ENCODE results near the gene PLEKHN1. TPM values are rescaled to one million over a fixed set of nuclear protein-coding genes. Genes with fewer than 3 reads are reported as not detected.
"Not testable (repeated sequence)": the region's sequence is repeated elsewhere in the genome, so short reads cannot be mapped to it uniquely, and the experiment has no call there.

PLEKHN1 gene
- total RNA-seq, 2 experiments from 2014 or later: 5.8 to 6.0 TPM

- H3K4me1 Mint-ChIP-seq (ENCODE audit: low read depth): peaks cover 8% of the 10 kb centered on the region
- DNase-seq: no peak
- H3K27ac Mint-ChIP-seq: no peak overlapping the region
- no peaks in the 10 kb centered on the region for H3K9me3 Mint-ChIP-seq
- H3K27me3 Mint-ChIP-seq: peaks cover 21% of the 10 kb centered on the region
- ChIA-PET POLR2A (interaction anchor here (1.0 kb wide), 1 partner anchor 12 kb away, joined by 3 read pairs; no protein-coding TSS in a partner anchor), CTCF (interaction anchor here (0.7 to 2.9 kb wide), 2 partner anchors 15 to 36 kb away, joined by 3 to 14 read pairs; no protein-coding TSS in a partner anchor)
- peak overlapping the region; percentile 50 for H3K4me3 Mint-ChIP-seq
- intact Hi-C loops (cut with micrococcal nuclease): no loop called here
- H3K36me3 Mint-ChIP-seq: peaks cover 17% of the 10 kb centered on the region
These were observed 25.2 kb upstream of the PLEKHN1 start for GRCh38 chr1:941015-941587.

GRCh38 chr1:941588-942383 is 24.5 kb upstream of the PLEKHN1 start:
- intact Hi-C loops (cut with micrococcal nuclease): no loop called here
- POLR2A ChIA-PET: interaction anchor here (1.0 kb wide), 2 partner anchors 13 to 16 kb away, joined by 3 read pairs; no protein-coding TSS in a partner anchor
- Mint-ChIP-seq H3K9me3 (no peaks in the 10 kb centered on the region), H3K27ac (no peak overlapping the region), H3K27me3 (peaks cover 21% of the 10 kb centered on the region), H3K36me3 (peaks cover 17% of the 10 kb centered on the region), H3K4me1 (ENCODE audit: low read depth) (peaks cover 8% of the 10 kb centered on the region), H3K4me3 (peak overlapping the region; percentile 50)
- DNase-seq: no peak
- CTCF ChIA-PET: interaction anchor here (2.9 kb wide), 1 partner anchor 37 kb away, joined by 14 read pairs; no protein-coding TSS in a partner anchor

DNA sequence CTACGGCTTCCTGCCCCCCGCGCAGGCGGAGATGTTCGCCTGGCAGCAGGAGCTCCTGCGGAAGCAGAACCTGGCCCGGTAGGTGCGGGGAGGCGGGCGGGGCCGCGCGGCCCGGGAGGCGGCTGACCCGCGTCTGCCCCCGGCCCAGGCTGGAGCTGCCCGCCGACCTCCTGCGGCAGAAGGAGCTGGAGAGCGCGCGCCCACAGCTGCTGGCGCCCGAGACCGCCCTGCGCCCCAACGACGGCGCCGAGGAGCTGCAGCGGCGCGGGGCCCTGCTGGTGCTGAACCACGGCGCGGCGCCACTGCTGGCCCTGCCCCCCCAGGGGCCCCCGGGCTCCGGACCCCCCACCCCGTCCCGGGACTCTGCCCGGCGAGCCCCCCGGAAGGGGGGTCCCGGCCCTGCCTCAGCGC is 23.9 kb upstream of the PLEKHN1 start:
- DNase-seq: no peak
- Mint-ChIP-seq H3K9me3 (no peaks in the 10 kb centered on the region), H3K36me3 (peaks cover 22% of the 10 kb centered on the region), H3K4me3 (no peak overlapping the region), H3K4me1 (ENCODE audit: low read depth) (peaks cover 8% of the 10 kb centered on the region), H3K27me3 (peaks cover 20% of the 10 kb centered on the region), H3K27ac (no peak overlapping the region)
- ChIA-PET CTCF (interaction anchor here (2.9 kb wide), 1 partner anchor 37 kb away, joined by 14 read pairs; no protein-coding TSS in a partner anchor), POLR2A (interaction anchor here (1.0 kb wide), 1 partner anchor 16 kb away, joined by 3 read pairs; no protein-coding TSS in a partner anchor)
- intact Hi-C loops (cut with micrococcal nuclease): no loop called here

- ChIA-PET POLR2A (interaction anchor here (0.9 to 1.0 kb wide), 2 partner anchors 10 to 17 kb away, joined by 3 read pairs; no protein-coding TSS in a partner anchor), CTCF (interaction anchor here (2.9 kb wide), 1 partner anchor 38 kb away, joined by 14 read pairs; no protein-coding TSS in a partner anchor)
- Mint-ChIP-seq H3K27ac (no peak overlapping the region), H3K4me1 (ENCODE audit: low read depth) (peaks cover 8% of the 10 kb centered on the region), H3K27me3 (peaks cover 16% of the 10 kb centered on the region), H3K9me3 (no peaks in the 10 kb centered on the region), H3K4me3 (no peak overlapping the region), H3K36me3 (peaks cover 25% of the 10 kb centered on the region)
- no peak for DNase-seq
- intact Hi-C loops (cut with micrococcal nuclease): no loop called here
These were observed 23.3 kb upstream of the PLEKHN1 start for GRCh38 chr1:942864-943533.

DNA sequence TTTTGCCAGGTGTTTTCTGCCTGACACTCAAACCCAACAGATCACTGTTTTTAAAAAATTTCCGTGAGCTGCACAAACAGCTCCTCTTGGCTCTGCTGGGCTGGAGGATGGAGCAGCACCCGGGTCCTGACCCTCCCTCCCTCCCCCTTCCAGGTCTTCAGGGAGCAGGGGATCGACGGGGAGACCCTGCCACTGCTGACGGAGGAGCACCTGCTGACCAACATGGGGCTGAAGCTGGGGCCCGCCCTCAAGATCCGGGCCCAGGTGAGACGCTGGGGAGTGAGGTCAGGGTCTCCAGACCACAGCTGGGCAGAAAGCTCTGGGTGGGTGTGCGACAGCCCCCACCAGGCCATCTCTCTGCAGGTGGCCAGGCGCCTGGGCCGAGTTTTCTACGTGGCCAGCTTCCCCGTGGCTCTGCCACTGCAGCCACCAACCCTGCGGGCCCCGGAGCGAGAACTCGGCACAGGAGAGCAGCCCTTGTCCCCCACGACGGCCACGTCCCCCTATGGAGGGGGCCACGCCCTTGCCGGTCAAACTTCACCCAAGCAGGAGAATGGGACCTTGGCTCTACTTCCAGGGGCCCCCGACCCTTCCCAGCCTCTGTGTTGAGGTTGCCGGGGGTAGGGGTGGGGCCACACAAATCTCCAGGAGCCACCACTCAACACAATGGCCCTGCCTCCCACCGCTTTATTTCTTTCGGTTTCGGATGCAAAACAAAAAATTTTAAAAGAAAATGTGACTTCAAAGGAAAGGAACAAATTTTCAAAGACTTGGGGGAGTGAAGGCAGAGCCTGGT is 22.5 kb upstream of the PLEKHN1 start:
- ChIA-PET POLR2A (interaction anchor here (0.9 kb wide), 1 partner anchor 10 kb away, joined by 3 read pairs; no protein-coding TSS in a partner anchor), CTCF (interaction anchor here (1.5 kb wide), 1 partner anchor 120 kb away, joined by 3 read pairs; no protein-coding TSS in a partner anchor)
- Mint-ChIP-seq H3K4me1 (ENCODE audit: low read depth) (peaks cover 8% of the 10 kb centered on the region), H3K9me3 (no peaks in the 10 kb centered on the region), H3K4me3 (no peak overlapping the region), H3K27ac (no peak overlapping the region), H3K36me3 (peaks cover 28% of the 10 kb centered on the region), H3K27me3 (peaks cover 11% of the 10 kb centered on the region)
- intact Hi-C loops (cut with micrococcal nuclease): no loop called here
- DNase-seq: no peak

GRCh38 chr1:944341-945325 is 21.6 kb upstream of the PLEKHN1 start:
- Mint-ChIP-seq H3K4me1 (ENCODE audit: low read depth) (peaks cover 8% of the 10 kb centered on the region), H3K4me3 (no peak overlapping the region), H3K9me3 (no peaks in the 10 kb centered on the region), H3K27me3 (peaks cover 7% of the 10 kb centered on the region), H3K36me3 (peaks cover 32% of the 10 kb centered on the region), H3K27ac (no peak overlapping the region)
- POLR2A ChIA-PET: interaction anchor here (0.9 kb wide), 1 partner anchor 11 kb away, joined by 3 read pairs; no protein-coding TSS in a partner anchor
- intact Hi-C loops (cut with micrococcal nuclease): no loop called here
- CTCF ChIA-PET: interaction anchor here (1.5 kb wide), 1 partner anchor 119 kb away, joined by 3 read pairs; no protein-coding TSS in a partner anchor
- no peak for DNase-seq

- DNase-seq: no peak
- CTCF ChIA-PET: no interaction called here
- no peaks in the 10 kb centered on the region for H3K9me3 Mint-ChIP-seq
- no peak overlapping the region for H3K4me3 Mint-ChIP-seq
- H3K36me3 Mint-ChIP-seq: peaks cover 43% of the 10 kb centered on the region
- intact Hi-C loops (cut with micrococcal nuclease): no loop called here
- H3K27me3 Mint-ChIP-seq: peaks cover 4% of the 10 kb centered on the region
- H3K4me1 Mint-ChIP-seq (ENCODE audit: low read depth): peaks cover 4% of the 10 kb centered on the region
- H3K27ac Mint-ChIP-seq: no peak overlapping the region
- POLR2A ChIA-PET: no interaction called here
These were observed 20.4 kb upstream of the PLEKHN1 start for GRCh38 chr1:945688-946556.

DNA sequence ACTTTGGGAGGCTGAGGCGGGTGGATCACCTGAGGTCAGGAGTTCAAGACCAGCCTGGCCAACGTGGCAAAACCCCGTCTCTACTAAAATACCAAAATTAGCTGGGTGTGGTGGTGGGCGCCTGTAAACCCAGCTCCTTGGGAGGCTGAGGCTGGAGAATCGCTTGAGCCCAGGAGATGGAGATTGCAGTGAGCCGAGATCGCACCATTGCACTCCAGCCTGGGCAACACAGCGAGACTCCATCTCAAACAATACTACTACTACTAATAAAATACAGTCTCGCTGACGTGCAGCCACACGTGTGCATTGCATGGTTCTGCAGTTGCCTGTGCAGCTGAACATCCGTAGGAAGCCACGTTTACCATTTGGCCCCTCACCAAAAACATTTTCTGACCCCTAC is 19.5 kb upstream of the PLEKHN1 start:
- H3K4me1 Mint-ChIP-seq (ENCODE audit: low read depth); intact Hi-C loops (cut with micrococcal nuclease); H3K4me3 Mint-ChIP-seq; DNase-seq; CTCF ChIA-PET; H3K27ac Mint-ChIP-seq; H3K9me3 Mint-ChIP-seq; POLR2A ChIA-PET; H3K27me3 Mint-ChIP-seq: not testable (repeated sequence)
- H3K36me3 Mint-ChIP-seq: peaks cover 48% of the 10 kb centered on the region

DNA sequence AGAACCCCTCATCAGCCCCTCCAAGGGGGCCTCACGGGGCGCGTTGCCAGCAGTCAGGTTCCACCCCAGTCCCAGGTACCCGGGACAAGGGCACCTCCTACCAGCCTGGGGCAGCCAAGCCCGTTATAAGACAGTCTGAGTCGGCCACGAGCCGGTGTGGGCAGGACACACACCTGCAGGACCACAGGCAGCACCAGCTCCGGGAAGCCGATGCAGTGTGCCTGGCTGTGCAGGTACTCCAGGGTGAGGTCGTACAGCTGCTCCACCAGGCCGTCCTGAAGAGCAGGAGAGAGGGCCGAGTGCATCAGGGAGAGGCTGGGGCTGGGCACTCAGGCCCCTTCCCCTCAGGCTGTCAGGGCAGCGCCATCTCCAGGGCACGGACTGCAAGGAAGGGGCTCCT is 18.3 kb upstream of the PLEKHN1 start:
- CTCF ChIA-PET: no interaction called here
- Mint-ChIP-seq H3K4me3 (no peak overlapping the region), H3K9me3 (no peaks in the 10 kb centered on the region), H3K27ac (no peak overlapping the region), H3K36me3 (peaks cover 53% of the 10 kb centered on the region), H3K27me3 (no peaks in the 10 kb centered on the region), H3K4me1 (ENCODE audit: low read depth) (no peaks in the 10 kb centered on the region)
- POLR2A ChIA-PET: no interaction called here
- intact Hi-C loops (cut with micrococcal nuclease): no loop called here
- DNase-seq: no peak

DNA sequence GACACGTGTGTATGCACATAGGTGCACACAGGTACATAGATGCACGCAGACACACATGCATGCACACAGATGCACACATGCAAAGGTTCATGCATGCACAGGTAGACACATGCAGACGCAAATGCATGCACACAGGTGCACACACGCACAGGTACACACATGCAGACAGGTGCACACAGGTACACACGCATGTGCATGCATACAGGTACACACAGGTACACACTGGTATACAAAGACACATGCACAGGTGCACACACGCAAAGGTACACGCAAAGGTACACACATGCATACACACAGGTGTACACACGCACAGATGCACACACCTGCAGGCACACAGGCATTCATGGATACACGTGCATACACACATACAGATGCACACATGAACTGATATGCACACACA is 16.0 kb upstream of the PLEKHN1 start:
- ChIA-PET POLR2A (no interaction called here), CTCF (no interaction called here)
- H3K36me3 Mint-ChIP-seq: peaks cover 62% of the 10 kb centered on the region
- no peaks in the 10 kb centered on the region for H3K4me1 Mint-ChIP-seq (ENCODE audit: low read depth)
- no peaks in the 10 kb centered on the region for H3K9me3 Mint-ChIP-seq
- H3K27ac Mint-ChIP-seq: no peak overlapping the region
- intact Hi-C loops (cut with micrococcal nuclease): no loop called here
- H3K27me3 Mint-ChIP-seq: no peaks in the 10 kb centered on the region
- DNase-seq: no peak
- no peak overlapping the region for H3K4me3 Mint-ChIP-seq

Data from activated CD4-positive, alpha-beta memory T cell treated with anti-CD3 and anti-CD28 coated beads for 36 hours (primary cell).